T-helper 9 cell (primary cell): ENCODE results near the gene TENM4.

ENCODE experiments used
- DNase-seq: peaks from one replicate; pipeline ENCODE4 v3.0.0-alpha.2; 2020

TENM4 gene

GRCh38 chr11:79045800-79046304 is 395.0 kb downstream of the TENM4 start:
- DNase-seq = no peak

DNA sequence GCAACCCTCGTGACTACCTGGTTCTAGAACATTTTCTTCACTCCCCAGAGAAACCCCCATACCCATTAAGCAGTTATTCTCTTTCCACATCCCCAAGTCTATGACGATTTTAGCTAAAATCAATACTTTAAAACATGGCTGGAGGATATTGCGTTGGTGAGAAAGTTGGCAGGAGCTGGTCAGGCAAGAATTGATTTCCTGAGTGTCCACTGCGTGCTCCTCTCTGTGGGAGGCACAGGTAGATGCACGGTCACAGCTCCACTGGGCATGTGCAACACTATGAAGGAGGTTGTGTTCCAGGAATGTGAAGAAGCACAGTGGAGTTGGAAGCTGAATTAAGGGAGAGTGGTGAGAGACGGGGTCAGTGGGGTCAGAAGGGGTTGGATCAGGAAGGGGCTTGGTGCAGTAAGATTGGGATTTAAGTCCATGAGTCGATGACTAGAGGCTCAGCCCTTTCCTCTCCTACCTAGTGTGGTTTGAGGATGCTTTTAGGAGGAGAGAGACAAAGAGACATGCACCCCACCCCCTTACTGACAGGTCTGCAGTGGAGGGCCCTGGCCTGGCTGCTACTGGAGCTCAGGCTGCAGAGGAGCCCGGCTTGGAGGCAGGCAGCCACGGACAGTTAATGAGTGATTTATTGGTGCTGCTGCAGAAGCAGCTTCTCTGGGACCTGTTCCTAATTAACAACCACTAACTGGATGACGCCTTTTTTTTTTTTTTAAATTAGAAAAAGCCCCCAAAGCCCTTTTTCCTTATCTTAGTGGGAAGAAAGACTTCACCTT is 395.6 kb downstream of the TENM4 start:
- no peak for DNase-seq

- no peak for DNase-seq
Observed at GRCh38 chr11:79044201-79044600, 396.6 kb downstream of the TENM4 start.

GRCh38 chr11:79043726-79044125 is 397.1 kb downstream of the TENM4 start:
- DNase-seq = no peak

DNA sequence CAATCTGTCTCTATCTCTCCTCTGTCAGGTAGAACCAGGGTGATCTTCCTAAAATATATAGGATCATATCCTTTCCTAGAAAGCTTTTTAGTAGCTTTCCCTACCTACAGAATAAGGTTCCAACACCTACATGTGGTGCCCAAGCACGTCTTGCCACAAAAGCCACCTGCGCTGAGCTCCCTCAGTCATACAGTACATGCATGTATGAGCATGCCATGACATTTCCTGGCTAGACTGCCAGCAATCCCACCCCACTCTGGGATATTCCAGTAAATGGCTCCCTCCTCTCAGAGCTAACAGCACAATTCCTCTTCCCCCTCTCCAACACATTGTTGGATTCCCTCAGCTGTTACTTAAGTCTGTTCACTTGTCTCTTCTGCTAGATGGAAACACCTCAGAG is 398.0 kb downstream of the TENM4 start:
- DNase-seq = no peak

GRCh38 chr11:79040348-79040747 is 400.5 kb downstream of the TENM4 start:
- no peak for DNase-seq

DNA sequence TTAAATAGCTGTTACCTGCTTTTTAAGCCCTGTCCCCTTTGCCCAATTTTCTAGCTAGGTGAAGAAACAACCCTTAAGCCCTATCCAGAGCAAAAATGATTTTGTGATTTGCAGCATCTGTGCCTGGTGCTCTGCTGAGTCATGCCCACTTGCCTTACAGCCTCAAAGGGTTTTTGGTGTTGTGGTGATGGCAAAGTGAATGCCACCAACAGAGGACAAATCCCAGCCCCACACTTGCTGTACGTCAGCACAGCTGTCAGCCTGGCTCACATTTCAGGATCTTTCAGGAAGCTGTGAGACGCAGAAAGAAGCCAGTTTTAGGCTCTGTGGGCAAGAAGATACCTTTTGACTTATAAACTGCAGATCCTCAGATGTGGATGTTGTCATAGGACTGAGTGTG is 401.7 kb downstream of the TENM4 start:
- DNase-seq = no peak

- DNase-seq = no peak
Observed at GRCh38 chr11:79035881-79036280, 404.9 kb downstream of the TENM4 start.

DNA sequence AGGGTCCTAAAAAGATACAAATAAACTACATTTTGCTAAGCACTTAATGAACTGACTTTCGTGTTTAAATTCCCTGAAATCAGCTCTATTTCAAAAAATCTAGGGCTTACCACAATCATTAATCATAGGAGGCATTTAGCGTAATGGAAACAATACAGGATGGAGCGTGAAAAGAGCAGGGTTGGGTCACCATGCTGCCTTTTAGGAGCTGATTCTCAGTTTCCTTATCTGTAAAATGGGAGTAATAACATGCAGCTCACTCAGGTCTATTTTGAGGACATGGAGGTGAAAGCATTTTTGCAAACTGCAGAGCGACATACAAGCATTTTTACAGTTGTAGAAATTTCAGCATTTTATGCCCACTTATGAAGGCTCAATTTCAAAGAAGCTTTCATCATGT is 407.0 kb downstream of the TENM4 start:
- no peak for DNase-seq

- DNase-seq = no peak
Observed at GRCh38 chr11:79030448-79030847, 410.4 kb downstream of the TENM4 start.

- DNase-seq = no peak
Observed at GRCh38 chr11:79028225-79028624, 412.6 kb downstream of the TENM4 start.

DNA sequence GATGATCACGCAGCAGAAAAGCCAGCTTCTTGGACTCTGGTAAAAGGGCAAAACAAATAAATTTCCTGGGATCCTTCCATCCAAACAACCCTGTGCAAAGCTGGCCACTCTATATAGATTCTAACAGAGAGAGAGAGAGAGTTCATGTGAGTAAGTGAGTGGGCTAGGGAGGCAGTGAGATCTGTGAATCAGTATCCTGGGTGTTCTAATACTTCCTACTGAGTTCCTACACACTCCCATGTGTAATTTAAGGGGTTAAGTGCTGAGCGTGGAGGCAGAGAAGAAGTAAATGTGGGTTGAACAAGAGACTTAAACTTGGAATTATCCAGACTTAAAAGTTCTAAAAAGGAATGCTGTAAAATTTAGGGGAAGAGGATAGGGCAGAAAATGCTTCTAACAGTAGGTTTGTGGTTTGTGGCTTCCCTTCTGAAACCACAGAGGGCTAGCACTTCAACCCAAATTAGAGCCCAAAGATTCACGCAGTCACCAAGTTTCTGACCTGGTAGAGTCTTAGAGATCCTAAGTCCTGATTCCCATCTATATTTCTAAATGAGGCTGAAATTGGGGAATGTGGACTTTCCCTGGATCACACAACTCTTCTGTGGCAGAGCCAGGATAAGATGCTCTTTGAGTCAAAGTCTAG is 413.9 kb downstream of the TENM4 start:
- no peak for DNase-seq

DNA sequence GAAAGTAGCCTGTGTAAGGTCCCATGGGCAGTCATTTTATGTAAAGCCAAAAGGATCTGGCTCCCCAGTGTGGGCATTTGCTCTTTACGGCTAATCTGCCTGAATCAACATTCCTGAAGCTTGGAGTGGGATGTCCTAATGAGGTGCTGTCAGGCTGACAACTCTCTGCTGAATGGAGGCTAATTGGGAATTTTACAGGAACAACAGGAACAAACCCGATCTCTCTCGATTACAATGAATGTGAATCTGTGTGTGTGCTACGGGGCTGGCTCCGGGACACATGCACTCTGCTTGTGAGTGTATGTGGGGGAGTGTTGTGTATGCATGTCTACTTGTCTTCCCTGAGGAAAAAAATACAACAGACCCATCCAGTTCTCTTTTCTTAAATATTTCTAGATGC is 415.2 kb downstream of the TENM4 start:
- no peak for DNase-seq

DNA sequence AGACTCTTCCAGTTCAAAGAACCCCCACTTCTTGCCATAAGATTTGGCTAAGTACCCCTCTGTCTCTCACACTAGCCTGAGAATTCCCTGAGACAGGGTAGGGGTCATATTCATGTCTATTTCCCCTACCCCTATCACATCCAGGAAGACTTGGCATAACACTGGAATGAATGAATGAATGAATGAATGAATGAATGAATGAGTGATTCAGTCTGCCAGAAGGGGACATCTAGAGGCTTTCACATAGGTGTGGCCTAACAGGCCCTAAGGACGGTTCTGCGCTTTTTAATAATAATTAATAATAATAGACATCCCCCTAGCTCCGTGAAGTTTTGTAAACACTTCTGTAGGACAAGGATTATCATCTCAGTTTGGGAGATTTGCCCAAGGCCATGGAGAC is 415.7 kb downstream of the TENM4 start:
- no peak for DNase-seq

GRCh38 chr11:79022265-79022664 is 418.6 kb downstream of the TENM4 start:
- DNase-seq = no peak

- no peak for DNase-seq
Observed at GRCh38 chr11:79021601-79022000, 419.2 kb downstream of the TENM4 start.

DNA sequence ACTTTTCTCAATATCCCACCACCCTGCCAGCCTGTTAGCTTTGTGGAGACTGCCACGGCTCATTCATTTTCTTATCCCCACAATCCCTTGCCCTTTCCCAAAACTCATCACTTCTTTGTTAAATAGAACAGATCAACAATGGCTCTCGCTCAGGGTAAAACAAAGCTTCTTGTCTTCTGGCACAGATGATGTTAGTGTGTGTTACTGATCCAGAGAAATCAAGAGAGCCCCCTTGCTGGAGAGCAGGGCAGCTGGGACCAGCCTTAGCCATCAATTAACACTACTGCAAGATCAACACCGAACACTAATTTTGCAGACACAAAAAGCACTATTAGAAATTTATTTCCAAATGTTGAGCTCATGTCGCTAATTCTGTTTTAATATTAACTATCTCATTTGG is 420.9 kb downstream of the TENM4 start:
- DNase-seq = no peak

DNA sequence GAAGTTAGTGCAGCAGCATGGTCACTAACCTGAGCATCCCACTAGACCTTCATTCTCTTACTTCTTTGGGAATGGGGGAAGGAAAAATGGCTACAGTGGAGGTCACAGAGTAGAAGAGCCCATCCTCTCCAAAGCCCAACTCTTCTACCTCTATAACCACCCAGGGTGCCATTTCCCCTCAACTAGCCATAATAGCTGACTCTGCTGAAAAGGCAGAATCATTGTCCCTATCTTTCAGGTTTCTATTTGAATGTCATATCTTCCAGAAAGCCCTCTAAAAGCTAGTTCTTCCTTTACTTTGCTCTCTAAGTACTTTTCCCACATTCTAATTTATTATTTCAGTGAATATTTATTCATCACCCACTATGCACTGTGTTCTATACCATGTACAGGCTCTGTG is 421.6 kb downstream of the TENM4 start:
- no peak for DNase-seq

DNA sequence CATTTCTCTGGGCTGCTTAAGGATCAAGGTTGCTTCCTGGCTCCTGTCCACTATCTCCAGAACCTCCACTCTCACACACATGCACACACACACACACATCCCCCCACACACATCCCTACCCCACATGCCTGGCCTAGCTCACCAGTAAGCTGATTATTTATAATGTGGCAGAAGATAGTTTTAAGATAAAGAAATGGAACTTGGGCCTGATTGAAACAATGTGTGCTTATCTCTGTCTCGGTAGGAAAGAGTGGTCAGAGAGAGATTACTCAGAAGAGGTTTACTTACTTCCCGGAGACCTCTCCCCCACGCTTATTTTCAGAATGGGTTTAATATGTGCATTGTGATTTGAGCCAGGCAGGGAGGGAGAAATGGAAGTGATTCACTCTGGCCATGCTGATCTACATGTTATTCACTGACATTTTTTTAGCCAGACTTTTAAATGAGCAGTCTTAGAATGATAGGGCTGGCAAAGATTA is 422.4 kb downstream of the TENM4 start:
- no peak for DNase-seq

GRCh38 chr11:79017811-79018210 is 423.0 kb downstream of the TENM4 start:
- no peak for DNase-seq

DNA sequence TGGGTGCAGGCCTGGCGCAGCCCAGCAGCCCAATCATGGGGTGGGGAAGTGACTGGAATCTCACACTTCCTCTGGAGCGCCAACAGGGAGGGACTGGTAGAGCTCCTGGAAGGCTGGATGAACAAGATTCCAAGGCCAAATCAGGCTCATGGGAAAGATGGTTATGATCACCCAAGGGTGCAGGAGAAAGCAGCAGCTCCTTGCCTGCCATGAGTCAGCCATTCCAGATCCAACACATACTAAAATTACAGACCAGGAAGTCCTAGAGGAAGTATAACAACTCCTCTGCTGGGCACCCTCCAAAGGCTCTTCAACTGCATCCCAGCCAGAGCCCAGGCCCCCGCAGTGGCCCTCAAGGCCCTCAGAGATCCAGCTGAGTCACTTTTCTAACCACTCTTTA is 427.3 kb downstream of the TENM4 start:
- DNase-seq = no peak

GRCh38 chr11:79011357-79011756 is 429.5 kb downstream of the TENM4 start:
- DNase-seq = no peak

DNA sequence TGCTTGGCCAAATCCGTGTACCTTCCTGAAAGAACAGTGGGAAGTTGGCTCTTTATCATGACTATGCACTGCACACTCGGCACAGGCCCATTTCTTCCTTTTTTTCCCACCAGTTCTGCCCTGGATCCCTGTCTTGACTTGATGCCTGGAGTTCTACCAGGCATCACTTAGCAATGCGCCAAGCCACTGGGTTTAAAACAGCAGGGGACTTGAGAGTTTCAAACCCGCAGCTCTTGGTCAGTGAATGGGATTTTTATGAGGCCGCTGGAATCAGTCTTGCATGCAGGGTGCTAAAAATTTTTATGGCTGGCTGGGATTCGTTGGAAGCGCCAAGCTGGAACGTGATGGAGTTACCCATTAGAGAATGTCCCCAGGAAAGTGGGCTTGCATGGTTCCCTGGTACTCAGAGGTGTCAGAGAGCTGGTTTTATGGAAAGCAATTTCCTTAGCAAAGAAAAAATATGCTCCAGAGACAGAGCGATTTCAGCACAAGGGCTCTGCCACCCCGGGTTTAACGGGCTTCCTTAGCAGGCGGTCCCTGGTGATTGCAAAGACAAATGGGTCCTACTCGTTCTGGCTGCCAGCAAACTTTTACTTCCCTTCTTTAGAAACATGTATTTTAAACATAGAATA is 432.9 kb downstream of the TENM4 start:
- no peak for DNase-seq

DNA sequence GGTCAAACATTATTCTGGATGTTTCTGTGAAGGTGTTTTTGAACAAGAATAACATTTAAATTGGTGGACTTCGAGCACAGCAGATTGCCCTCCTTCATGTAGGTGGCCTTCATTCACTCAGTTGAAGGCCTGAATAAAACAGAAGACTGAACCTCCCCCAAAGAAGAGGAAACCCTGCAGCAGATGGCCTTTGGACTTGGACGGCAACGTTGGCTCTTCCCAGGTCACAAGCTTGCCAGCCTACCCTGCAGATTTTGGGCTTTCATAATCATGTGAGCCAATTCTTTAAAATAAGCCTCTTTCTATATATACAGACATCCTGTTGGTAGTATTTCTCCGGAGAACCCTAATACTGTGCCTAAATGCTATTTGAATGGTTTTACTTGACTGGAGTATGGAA is 434.0 kb downstream of the TENM4 start:
- no peak for DNase-seq
